Measurements from ENCODE around the gene DDX43.
"Not testable (repeated sequence)": the region's sequence is repeated elsewhere in the genome, so short reads cannot be mapped to it uniquely, and the experiment has no call there.

The DDX43 gene

DNA sequence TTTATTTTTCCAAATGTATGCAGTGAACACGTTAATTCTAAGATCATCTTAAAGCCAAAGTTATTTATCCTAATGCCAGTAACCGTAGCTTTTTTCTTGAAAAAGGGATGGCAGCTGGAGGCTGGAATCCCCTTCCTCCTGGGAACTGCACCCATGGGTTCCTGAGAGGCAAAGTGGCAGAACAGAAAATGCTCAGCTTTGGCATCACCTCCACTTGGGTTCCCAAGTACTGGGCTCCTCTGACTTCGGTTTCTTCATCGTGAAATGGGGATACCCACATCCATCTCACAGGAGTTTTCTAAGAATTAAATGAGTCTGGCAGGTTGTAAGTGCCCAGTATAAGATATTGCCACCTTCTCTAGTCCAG, 6.2 kb upstream of the DDX43 start:
- Histone ChIP-seq H3K36me3 (no peaks in the 10 kb centered on the region), H3K9me3 (no peaks in the 10 kb centered on the region), H3K4me1 (peaks cover 7% of the 10 kb centered on the region; the same call in 1 of the 2 replicates), H3K4me2 (peak overlapping the region; percentile 83), H3K27me3 (peaks cover 25% of the 10 kb centered on the region), H3K4me3 (peak overlapping the region; percentile 62), H3K27ac (no peak overlapping the region), H3K9ac (peak overlapping the region; percentile 32; the same call in 1 of the 2 replicates), H4K20me1 (no peaks in the 10 kb centered on the region)
- no peak for TF ChIP-seq Cebpa-rat (IDR thresholded peaks at IDR 0.05)

DNA sequence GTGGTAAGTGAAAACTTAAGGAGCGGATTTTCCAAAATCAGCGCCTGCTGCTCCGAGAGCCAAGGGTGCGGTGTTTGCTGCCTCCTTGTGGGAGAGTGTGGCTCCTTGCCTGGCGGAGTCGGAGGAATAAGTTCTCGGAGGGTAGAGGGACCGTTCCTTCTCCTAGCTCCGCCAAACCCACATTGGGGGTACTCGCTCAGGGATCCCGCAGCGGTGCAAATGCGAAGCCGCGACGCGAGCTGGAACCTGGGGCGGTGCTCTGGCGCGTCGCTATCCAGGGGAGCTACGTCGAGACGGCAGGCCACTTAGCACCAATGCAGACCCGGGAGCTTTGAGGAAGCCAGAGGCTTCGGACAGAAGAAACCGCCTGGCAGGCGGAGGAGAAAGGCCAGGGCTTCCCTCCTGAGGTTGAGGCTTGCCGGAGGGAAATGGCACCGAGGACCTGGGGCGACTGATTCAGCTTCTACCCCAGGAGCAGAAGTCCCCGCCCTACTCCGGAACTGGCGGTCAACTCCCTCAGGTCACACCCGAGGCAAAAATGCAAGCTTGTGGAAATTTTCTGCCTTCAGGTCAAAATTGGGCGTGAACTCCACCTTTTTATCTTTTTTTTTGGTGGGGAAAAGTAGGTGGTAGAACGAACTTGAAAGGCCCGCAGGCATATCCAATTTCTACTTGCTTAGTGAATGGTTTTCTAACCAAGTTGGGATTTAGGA, 5.7 kb upstream of the DDX43 start:
- no peak for TF ChIP-seq Cebpa-rat (IDR thresholded peaks at IDR 0.05)

DNA sequence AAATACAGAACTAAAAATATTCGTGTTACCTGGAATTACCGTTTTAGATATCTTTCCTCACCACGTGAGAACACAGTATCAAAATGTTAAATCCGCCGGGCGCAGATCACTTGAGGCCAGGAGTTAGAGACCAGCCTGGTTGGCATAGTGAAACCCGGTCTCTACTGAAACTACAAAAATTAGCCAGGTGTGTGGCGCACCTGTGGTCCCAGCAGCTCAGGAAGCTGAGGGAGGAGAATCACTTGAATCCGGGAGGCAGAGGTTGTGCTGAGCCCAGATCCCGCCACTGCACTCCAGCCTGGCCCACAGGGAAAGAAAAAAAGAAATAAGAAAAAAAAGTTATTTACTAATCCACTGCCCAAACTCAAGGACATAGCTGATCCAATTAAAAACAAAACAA, 4.8 kb upstream of the DDX43 start:
- H3K4me3 ChIP-seq, result no peak overlapping the region
- H3K27me3 ChIP-seq, result peaks cover 25% of the 10 kb centered on the region
- no peaks in the 10 kb centered on the region for H4K20me1 ChIP-seq
- H3K4me2 ChIP-seq, result 0 out of 2 replicates have a peak overlapping the region, but pooled peaks have one; percentile 17
- peaks cover 7% of the 10 kb centered on the region; the same call in 1 of the 2 replicates for H3K4me1 ChIP-seq
- H3K9ac ChIP-seq, result no peak overlapping the region
- no peak for TF ChIP-seq Cebpa-rat (IDR thresholded peaks at IDR 0.05)
- 0 out of 2 replicates have a peak, but pooled peaks cover 3% of the 10 kb centered on the region for H3K36me3 ChIP-seq
- H3K9me3 ChIP-seq, result peaks cover 11% of the 10 kb centered on the region
- no peak overlapping the region for H3K27ac ChIP-seq

More for the DNA sequence above, 5.7 kb upstream of the DDX43 start:
- no peak overlapping the region for H3K27ac ChIP-seq
- H3K4me3 ChIP-seq, result peak overlapping the region; percentile 62
- H3K36me3 ChIP-seq, result no peaks in the 10 kb centered on the region
- H3K4me2 ChIP-seq, result peak overlapping the region; percentile 83
- peak overlapping the region; percentile 32; the same call in 1 of the 2 replicates for H3K9ac ChIP-seq
- H3K9me3 ChIP-seq, result 0 out of 2 replicates have a peak, but pooled peaks cover 2% of the 10 kb centered on the region
- H3K27me3 ChIP-seq, result peaks cover 25% of the 10 kb centered on the region
- no peaks in the 10 kb centered on the region for H4K20me1 ChIP-seq
- peaks cover 7% of the 10 kb centered on the region; the same call in 1 of the 2 replicates for H3K4me1 ChIP-seq

DNA sequence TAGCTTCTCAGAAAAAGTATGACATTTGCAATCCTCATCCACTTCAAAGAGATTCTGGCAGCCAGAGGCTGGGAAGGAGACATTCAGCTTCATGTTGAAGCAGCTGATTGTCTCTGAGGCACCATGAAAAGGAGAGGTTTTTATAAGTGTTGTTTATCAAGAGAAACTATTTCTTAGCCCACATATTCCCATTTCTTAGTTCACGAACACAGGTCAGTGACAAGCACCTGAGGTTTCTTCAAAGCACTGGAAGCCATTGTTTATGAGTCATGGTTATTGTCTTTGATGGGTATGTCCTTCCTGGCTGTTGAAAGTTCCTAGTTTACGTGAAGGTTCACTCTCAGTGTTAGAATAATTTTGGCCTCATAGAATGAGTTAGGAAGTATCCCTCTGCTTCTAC, 3.0 kb upstream of the DDX43 start:
- no peak overlapping the region for H3K4me2 ChIP-seq
- H3K36me3 ChIP-seq, result 0 out of 2 replicates have a peak, but pooled peaks cover 5% of the 10 kb centered on the region
- peaks cover 25% of the 10 kb centered on the region for H3K27me3 ChIP-seq
- peaks cover 7% of the 10 kb centered on the region; the same call in 1 of the 2 replicates for H3K4me1 ChIP-seq
- no peak overlapping the region for H3K4me3 ChIP-seq
- H3K27ac ChIP-seq, result no peak overlapping the region
- H3K9me3 ChIP-seq, result peaks cover 16% of the 10 kb centered on the region
- no peak overlapping the region for H3K9ac ChIP-seq
- TF ChIP-seq Cebpa-rat (IDR thresholded peaks at IDR 0.05), result no peak
- no peaks in the 10 kb centered on the region for H4K20me1 ChIP-seq

DNA sequence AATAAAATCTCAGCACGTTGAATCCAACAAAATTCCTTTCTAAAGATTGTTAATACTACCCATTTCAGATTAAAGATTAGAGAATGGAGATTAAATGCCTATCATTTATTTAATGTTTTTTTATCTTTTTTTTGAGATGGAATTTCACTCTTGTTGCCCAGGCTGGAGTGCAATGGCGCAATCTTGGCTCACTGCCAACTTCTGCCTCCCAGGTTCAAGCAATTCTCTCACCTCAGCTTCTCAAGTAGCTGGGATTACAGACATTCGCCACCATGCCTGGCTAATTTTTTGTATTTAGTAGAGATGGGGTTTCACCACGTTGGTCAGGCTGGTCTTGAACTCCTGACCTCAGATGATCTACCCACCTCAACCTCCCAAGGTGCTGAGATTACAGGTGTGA, 2.4 kb upstream of the DDX43 start:
- Histone ChIP-seq H3K9me3 (peaks cover 16% of the 10 kb centered on the region), H3K27me3 (peaks cover 25% of the 10 kb centered on the region)
- not testable (repeated sequence) for H3K9ac ChIP-seq, H3K4me3 ChIP-seq, H3K4me2 ChIP-seq, H3K4me1 ChIP-seq, H3K36me3 ChIP-seq, H3K27ac ChIP-seq, H4K20me1 ChIP-seq

DNA sequence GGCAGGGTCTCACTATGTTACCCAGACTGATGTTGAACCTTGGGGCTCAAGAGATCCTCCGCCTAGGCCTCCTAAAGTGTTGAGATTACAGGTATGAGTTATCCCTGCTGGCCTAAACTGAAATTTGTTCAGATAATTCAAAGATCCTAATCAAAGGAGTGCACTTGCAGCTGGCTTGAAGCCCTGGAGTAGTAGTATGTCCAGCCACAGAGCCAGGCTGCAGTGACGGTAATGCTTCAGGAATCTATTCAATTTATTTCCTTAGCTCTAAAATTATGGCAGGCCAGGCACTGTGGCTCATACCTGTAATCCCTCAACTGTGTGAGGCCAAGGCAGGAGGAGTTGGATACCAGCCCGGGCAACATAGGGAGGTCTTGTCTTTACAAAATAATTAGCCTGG, 1.4 kb upstream of the DDX43 start:
- H4K20me1 ChIP-seq, result no peaks in the 10 kb centered on the region
- peaks cover 16% of the 10 kb centered on the region for H3K9me3 ChIP-seq
- 0 out of 2 replicates have a peak, but pooled peaks cover 5% of the 10 kb centered on the region for H3K36me3 ChIP-seq
- H3K27me3 ChIP-seq, result peaks cover 18% of the 10 kb centered on the region
- no peak overlapping the region for H3K4me3 ChIP-seq
- TF ChIP-seq Cebpa-rat (IDR thresholded peaks at IDR 0.05), result no peak
- no peak overlapping the region for H3K9ac ChIP-seq
- H3K27ac ChIP-seq, result no peak overlapping the region
- H3K4me2 ChIP-seq, result no peak overlapping the region
- peaks cover 7% of the 10 kb centered on the region; the same call in 1 of the 2 replicates for H3K4me1 ChIP-seq

DNA sequence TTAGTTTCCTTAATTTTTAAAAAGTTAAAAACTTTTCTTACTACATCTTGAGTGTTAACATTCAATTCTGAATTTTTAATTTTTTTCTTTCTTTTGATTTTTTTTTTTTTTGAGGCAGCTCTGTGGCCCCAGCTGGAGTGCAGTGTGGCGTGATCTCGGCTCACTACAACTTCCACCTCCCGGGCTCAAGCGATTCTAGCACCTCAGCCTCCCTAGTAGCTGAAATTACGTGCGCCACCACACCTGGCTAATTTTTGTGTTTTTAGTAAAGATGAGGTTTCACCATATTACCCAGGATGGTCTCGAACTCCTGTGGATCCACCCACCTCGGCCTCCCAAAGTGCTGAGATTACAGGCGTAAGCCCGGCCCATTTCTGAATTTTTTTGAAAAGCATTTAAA, 1.2 kb downstream of the DDX43 start:
- H3K36me3 ChIP-seq, result 0 out of 2 replicates have a peak, but pooled peaks cover 5% of the 10 kb centered on the region

DNA sequence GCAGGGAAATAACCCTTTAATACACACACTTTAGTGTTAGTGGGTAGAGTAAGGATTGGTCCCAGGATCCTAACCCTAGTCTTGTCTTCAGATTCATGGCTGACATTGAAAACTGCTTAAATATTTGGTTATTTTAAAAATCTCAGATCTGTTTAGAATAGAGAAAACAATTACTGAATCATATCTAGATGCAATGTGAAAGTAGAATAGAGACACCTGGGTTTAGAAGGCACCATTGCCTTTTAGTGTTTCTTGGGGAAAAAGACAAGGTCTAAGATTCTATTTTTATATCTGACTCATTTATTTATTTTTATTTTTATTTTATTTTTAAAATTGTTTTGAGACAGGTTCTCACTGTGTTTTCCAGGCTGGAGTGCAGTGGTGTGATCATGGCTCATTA, 6.0 kb downstream of the DDX43 start:
- H3K4me2 ChIP-seq, result no peak overlapping the region
- no peaks in the 10 kb centered on the region for H3K4me1 ChIP-seq
- no peak overlapping the region for H3K9ac ChIP-seq
- H3K9me3 ChIP-seq, result no peaks in the 10 kb centered on the region
- H3K36me3 ChIP-seq, result no peaks in the 10 kb centered on the region
- no peak overlapping the region for H3K4me3 ChIP-seq
- H3K27ac ChIP-seq, result no peak overlapping the region
- H4K20me1 ChIP-seq, result no peaks in the 10 kb centered on the region
- H3K27me3 ChIP-seq, result no peaks in the 10 kb centered on the region
- no peak for TF ChIP-seq Cebpa-rat (IDR thresholded peaks at IDR 0.05)

More for the DNA sequence above, 1.2 kb downstream of the DDX43 start:
- TF ChIP-seq Cebpa-rat (IDR thresholded peaks at IDR 0.05), result no peak
- Histone ChIP-seq H3K27ac (no peak overlapping the region), H3K4me3 (no peak overlapping the region), H3K27me3 (no peaks in the 10 kb centered on the region), H3K4me1 (no peaks in the 10 kb centered on the region), H3K9ac (no peak overlapping the region), H4K20me1 (no peaks in the 10 kb centered on the region), H3K4me2 (no peak overlapping the region), H3K9me3 (peaks cover 16% of the 10 kb centered on the region)

DNA sequence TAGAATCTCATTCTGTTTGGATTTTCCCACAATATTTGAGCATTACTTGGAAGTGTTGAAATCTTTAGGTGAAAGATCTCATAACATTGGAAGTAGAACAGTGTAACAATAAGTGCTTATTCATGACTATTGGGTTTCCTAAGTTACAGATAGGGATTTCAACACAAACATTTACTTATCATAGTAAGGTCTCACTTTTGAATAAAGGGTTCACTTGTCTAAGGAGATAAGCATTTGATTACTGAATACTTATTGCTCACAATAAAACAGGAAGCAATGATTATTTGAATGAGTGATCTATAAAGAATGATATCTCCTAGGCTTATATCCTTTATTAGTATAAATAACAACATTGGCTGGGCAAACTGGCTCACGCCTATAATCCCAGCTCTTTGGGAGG, 14.8 kb downstream of the DDX43 start:
- TF ChIP-seq Cebpa-rat (IDR thresholded peaks at IDR 0.05), result no peak
- Histone ChIP-seq H3K36me3 (no peaks in the 10 kb centered on the region), H3K27ac (no peak overlapping the region), H3K4me3 (no peak overlapping the region), H3K27me3 (no peaks in the 10 kb centered on the region), H3K4me1 (no peaks in the 10 kb centered on the region), H3K4me2 (no peak overlapping the region), H3K9me3 (no peaks in the 10 kb centered on the region), H3K9ac (no peak overlapping the region), H4K20me1 (no peaks in the 10 kb centered on the region)

DNA sequence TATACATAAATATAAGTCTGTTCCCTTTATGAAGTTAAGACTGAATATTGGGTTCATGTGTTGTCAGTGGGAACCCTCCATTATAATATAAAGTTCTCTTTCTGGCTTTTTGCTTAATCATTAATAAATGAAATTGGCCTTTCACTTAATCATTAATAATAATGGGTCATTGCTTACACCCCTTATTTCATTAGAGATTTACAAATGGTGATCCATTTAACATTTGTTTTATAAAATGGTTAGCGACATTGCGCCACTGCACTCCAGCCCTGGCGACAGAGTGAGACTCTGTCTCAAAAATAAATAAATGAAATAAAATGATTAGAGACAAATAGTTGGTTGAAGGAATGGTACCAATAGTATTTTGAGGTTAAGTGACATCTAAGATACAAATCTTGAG, 18.5 kb downstream of the DDX43 start:
- TF ChIP-seq Cebpa-rat (IDR thresholded peaks at IDR 0.05), result no peak
- H3K36me3 ChIP-seq, result peaks cover 24% of the 10 kb centered on the region
- H3K4me2 ChIP-seq, result no peak overlapping the region
- H3K4me3 ChIP-seq, result no peak overlapping the region
- H3K4me1 ChIP-seq, result no peaks in the 10 kb centered on the region
- H3K9me3 ChIP-seq, result no peaks in the 10 kb centered on the region
- H3K9ac ChIP-seq, result no peak overlapping the region
- H4K20me1 ChIP-seq, result no peaks in the 10 kb centered on the region
- no peaks in the 10 kb centered on the region for H3K27me3 ChIP-seq
- H3K27ac ChIP-seq, result no peak overlapping the region

All from BLaER1 (cell line).